Glutamatergic neuron (in vitro differentiated cells): ENCODE results near the gene CDK14. TPM values are rescaled to one million over a fixed set of nuclear protein-coding genes. Genes with fewer than 3 reads are reported as not detected.

Source experiments
- DNase-seq: peaks from one replicate; pipeline ENCODE4 v3.0.0; 2022
- H3K27ac Mint-ChIP-seq: one replicate; pipeline ENCODE4 v1.8.0; 2020; ENCODE audit warnings: mild to moderate bottlenecking, mixed read lengths, inconsistent platforms; ENCODE audit not compliant: unreplicated experiment
- H3K27me3 Mint-ChIP-seq: one replicate; pipeline ENCODE4 v1.8.0; 2020; ENCODE audit warnings: mild to moderate bottlenecking, moderate library complexity, mixed read lengths, inconsistent platforms; ENCODE audit not compliant: unreplicated experiment
- H3K36me3 Mint-ChIP-seq: one replicate; pipeline ENCODE4 v1.8.0; 2020; ENCODE audit warnings: mild to moderate bottlenecking, mixed read lengths, inconsistent platforms; ENCODE audit not compliant: unreplicated experiment
- H3K4me1 Mint-ChIP-seq: one replicate; pipeline ENCODE4 v1.8.0; 2020; ENCODE audit warnings: mild to moderate bottlenecking, low read depth, mixed read lengths, inconsistent platforms; ENCODE audit not compliant: unreplicated experiment
- H3K4me3 Mint-ChIP-seq: one replicate; pipeline ENCODE4 v1.8.0; 2020; ENCODE audit warnings: mild to moderate bottlenecking, mixed read lengths, inconsistent platforms; ENCODE audit not compliant: unreplicated experiment
- H3K9me3 Mint-ChIP-seq: one replicate; pipeline ENCODE4 v1.8.0; 2020; ENCODE audit warnings: mild to moderate bottlenecking, moderate library complexity, mixed read lengths, inconsistent platforms; ENCODE audit not compliant: unreplicated experiment
- CTCF ChIP-seq: fragments of 200-600 bp; sonication (generic); IDR thresholded peaks from one replicate; pipeline ENCODE4 v1.5.0; 2021; ENCODE audit not compliant: partially characterized antibody, unreplicated experiment
- total RNA-seq: library from RNA; stranded (reverse); fragmentation: NEBNext Ultra II Directional; extraction: Animal tissue kit (Norgen Biotek cat#: 25700); gene quantifications from one replicate; pipeline ENCODE4 v1.2.1, GENCODE V29; 2021; ENCODE audit not compliant: unreplicated experiment

The CDK14 gene
- total RNA-seq, 1 donor from 2014 or later, result 96.5 TPM

GRCh38 chr7:91191771-91192170 is 595.6 kb downstream of the CDK14 start:
- Mint-ChIP-seq H3K36me3 (no peaks in the 10 kb centered on the region), H3K27me3 (no peaks in the 10 kb centered on the region), H3K4me3 (no peak overlapping the region), H3K9me3 (no peaks in the 10 kb centered on the region), H3K27ac (no peak overlapping the region), H3K4me1 (peaks cover 5% of the 10 kb centered on the region)
- TF ChIP-seq CTCF, result no peak
- DNase-seq, result no peak

GRCh38 chr7:91193141-91193540 is 597.0 kb downstream of the CDK14 start:
- TF ChIP-seq CTCF, result no peak
- no peak for DNase-seq
- Mint-ChIP-seq H3K36me3 (no peaks in the 10 kb centered on the region), H3K27ac (no peak overlapping the region), H3K27me3 (no peaks in the 10 kb centered on the region), H3K9me3 (no peaks in the 10 kb centered on the region), H3K4me3 (no peak overlapping the region), H3K4me1 (no peaks in the 10 kb centered on the region)

GRCh38 chr7:91194841-91195240 is 598.7 kb downstream of the CDK14 start:
- Mint-ChIP-seq H3K36me3 (no peaks in the 10 kb centered on the region), H3K27me3 (no peaks in the 10 kb centered on the region), H3K9me3 (no peaks in the 10 kb centered on the region), H3K4me1 (peaks cover 2% of the 10 kb centered on the region), H3K27ac (no peak overlapping the region), H3K4me3 (no peak overlapping the region)
- no peak for DNase-seq
- TF ChIP-seq CTCF, result no peak

GRCh38 chr7:91196058-91196457 is 599.9 kb downstream of the CDK14 start:
- no peaks in the 10 kb centered on the region for H3K36me3 Mint-ChIP-seq
- H3K27ac Mint-ChIP-seq, result no peak overlapping the region
- H3K27me3 Mint-ChIP-seq, result no peaks in the 10 kb centered on the region
- no peaks in the 10 kb centered on the region for H3K9me3 Mint-ChIP-seq
- H3K4me1 Mint-ChIP-seq, result peaks cover 2% of the 10 kb centered on the region
- TF ChIP-seq CTCF, result no peak
- H3K4me3 Mint-ChIP-seq, result no peak overlapping the region
- no peak for DNase-seq

GRCh38 chr7:91198371-91198770 is 602.2 kb downstream of the CDK14 start:
- Mint-ChIP-seq H3K4me3 (no peak overlapping the region), H3K4me1 (peaks cover 10% of the 10 kb centered on the region), H3K36me3 (no peaks in the 10 kb centered on the region), H3K9me3 (no peaks in the 10 kb centered on the region), H3K27me3 (peaks cover 2% of the 10 kb centered on the region), H3K27ac (no peak overlapping the region)
- no peak for TF ChIP-seq CTCF
- no peak for DNase-seq
